Endothelial cell of umbilical vein (primary cell): ENCODE data around the gene TBX1. TPM values are rescaled to one million over a fixed set of nuclear protein-coding genes. Genes with fewer than 3 reads are reported as not detected.

Experiments used
- BruUV-seq: library from RNA; stranded (reverse); fragments of 400-500 nt; replicated peaks from 2 replicates; lab custom pipeline; 2021; lab: Mats Ljungman, UMichigan
- CTCF ChIA-PET: fragments of 300-600, 350-600 bp; sonication (Branson Sonifier 250); formaldehyde crosslinking; loops from one replicate; lab custom pipeline; 2021; ENCODE audit warnings: antibody characterized with exemption, inconsistent platforms; lab: Charles Lee
- POLR2A ChIA-PET: fragments of 300-600, 350-600 bp; sonication (Branson Sonifier 250); formaldehyde crosslinking; loops from one replicate; lab custom pipeline; 2021; ENCODE audit warnings: antibody characterized with exemption, inconsistent platforms; lab: Charles Lee
- DNase-seq: peaks from one replicate; pipeline ENCODE4 v3.0.0-alpha.2; 2011; ENCODE audit warnings: low read depth, low spot score
- FAIRE-seq: peaks from 2 replicates; lab custom pipeline; 2011; peaks lifted over from hg19 to GRCh38; lab: Jason Lieb, UNC
- H2AFZ ChIP-seq: 2 replicates; pipeline ENCODE4 v1.6.0; 2012; ENCODE audit warnings: low read depth, low read length, control low read depth, inconsistent platforms
- H3K27ac ChIP-seq: 2 replicates; pipeline ENCODE4 v1.5.1; 2011; ENCODE audit warnings: low read depth, mild to moderate bottlenecking, control low read depth, low read length, moderate library complexity; ENCODE audit not compliant: insufficient read depth
- H3K27me3 ChIP-seq, 2 experiments: 2 replicates each; pipeline versions ENCODE4 v1.6.0 to v1.6.1; 2011; ENCODE audit warnings: low read length in 2 of 2, mixed read lengths in 1 of 2; ENCODE audit not compliant: control insufficient read depth in 2 of 2, insufficient read depth in 2 of 2
- H3K36me3 ChIP-seq, 2 experiments: 2 replicates in 1 of 2; 3 replicates in 1 of 2; pipeline ENCODE4 v1.5.1; 2011; ENCODE audit warnings: low read length in 2 of 2, mild to moderate bottlenecking in 1 of 2, moderate library complexity in 1 of 2; ENCODE audit not compliant: control insufficient read depth in 2 of 2, insufficient read depth in 2 of 2; ENCODE audit errors: extremely low read depth in 1 of 2
- H3K4me1 ChIP-seq: 3 replicates; pipeline ENCODE4 v1.5.1; 2011; ENCODE audit warnings: mild to moderate bottlenecking, low read length; ENCODE audit not compliant: control insufficient read depth, insufficient read depth; ENCODE audit errors: extremely low read depth
- H3K4me2 ChIP-seq: 2 replicates; pipeline ENCODE4 v1.6.1; 2011; ENCODE audit warnings: low read length, control low read depth, mixed read lengths; ENCODE audit not compliant: insufficient read depth
- H3K4me3 ChIP-seq, 3 experiments: fragments of 200-600 bp in 1 of 3; sonication (generic), shearing (Covaris generic) in 1 of 3; replicated peaks in 1 of 3; 2 replicates each; pipeline ENCODE4 v1.5.1; 2011 to 2016; ENCODE audit warnings: control low read depth in 3 of 3, low read length in 3 of 3, mild to moderate bottlenecking in 2 of 3, inconsistent platforms in 1 of 3, low read depth in 1 of 3, moderate library complexity in 1 of 3; ENCODE audit not compliant: insufficient read depth in 1 of 3
- H3K79me2 ChIP-seq: 2 replicates; pipeline ENCODE4 v1.6.0; 2012; ENCODE audit warnings: low read length, inconsistent platforms; ENCODE audit not compliant: control insufficient read depth, insufficient read depth
- H3K9ac ChIP-seq: replicated peaks from 2 replicates; pipeline ENCODE3; 2011; ENCODE audit warnings: low read length, control low read depth; ENCODE audit not compliant: insufficient read depth; ENCODE audit errors: extremely low read depth
- H3K9me1 ChIP-seq: replicated peaks from 3 replicates; pipeline ENCODE4 v1.6.0; 2011; ENCODE audit warnings: mild to moderate bottlenecking, low read length; ENCODE audit not compliant: control insufficient read depth, insufficient read depth; ENCODE audit errors: extremely low read depth
- H3K9me3 ChIP-seq: replicated peaks from 2 replicates; pipeline ENCODE4 v1.5.1; 2012; ENCODE audit warnings: low read length, inconsistent platforms; ENCODE audit not compliant: control insufficient read depth, insufficient read depth
- H4K20me1 ChIP-seq: replicated peaks from 2 replicates; pipeline ENCODE3; 2011; ENCODE audit warnings: mild to moderate bottlenecking, low read length; ENCODE audit not compliant: control insufficient read depth, insufficient read depth; ENCODE audit errors: extremely low read depth
- CTCF ChIP-seq, 2 donors: IDR thresholded peaks; 1 replicate in 1 of 2; 2 replicates in 1 of 2; pipeline ENCODE4 v1.5.1; 2011; ENCODE audit warnings: low read length in 2 of 2, mild to moderate bottlenecking in 2 of 2, moderate library complexity in 2 of 2, control low read depth in 1 of 2, inconsistent platforms in 1 of 2, low read depth in 1 of 2; ENCODE audit not compliant: insufficient read depth in 1 of 2; ENCODE audit errors: extremely low read depth in 1 of 2
- EZH2 ChIP-seq: IDR thresholded peaks from 2 replicates; pipeline ENCODE4 v1.6.1; 2012; ENCODE audit warnings: borderline replicate concordance, low read depth, mild to moderate bottlenecking, moderate library complexity, low read length, inconsistent platforms; ENCODE audit not compliant: severe bottlenecking
- FOS ChIP-seq: IDR thresholded peaks from 2 replicates; pipeline ENCODE4 v1.6.1; 2011; ENCODE audit warnings: mild to moderate bottlenecking, low read length, moderate library complexity, borderline replicate concordance; ENCODE audit not compliant: insufficient read depth
- GATA2 ChIP-seq: IDR thresholded peaks from 2 replicates; pipeline ENCODE4 v1.7.0; 2011; ENCODE audit warnings: low read depth, mild to moderate bottlenecking, moderate library complexity, mixed read lengths, low read length; ENCODE audit not compliant: insufficient read length, insufficient read depth
- JUN ChIP-seq: IDR thresholded peaks from 2 replicates; pipeline ENCODE4 v1.6.1; 2011; ENCODE audit warnings: borderline replicate concordance, low read depth; ENCODE audit not compliant: insufficient read length, insufficient read depth
- MAX ChIP-seq: IDR thresholded peaks from 2 replicates; pipeline ENCODE4 v1.6.1; 2011; ENCODE audit not compliant: insufficient read depth, insufficient read length
- MYC ChIP-seq: IDR thresholded peaks from one replicate; pipeline ENCODE4 v1.6.1; 2011; ENCODE audit warnings: mild to moderate bottlenecking, low read depth, low read length
- POLR2A ChIP-seq: IDR thresholded peaks from 2 replicates; pipeline ENCODE4 v1.6.1; 2012; ENCODE audit warnings: low read depth, mild to moderate bottlenecking, control low read depth, low read length
- POLR2AphosphoS5 ChIP-seq: IDR thresholded peaks from 2 replicates; pipeline ENCODE4 v1.6.1; 2012; ENCODE audit warnings: low read depth, mild to moderate bottlenecking, control low read depth, low read length, moderate library complexity; ENCODE audit not compliant: insufficient read depth
- dilution Hi-C: fragments of 300-500 bp; cut with MboI; formaldehyde crosslinking; loops from one replicate; pipeline ENCODE4 v1.15.0; 2019; ENCODE audit warnings: low sequenced_read_pairs; ENCODE audit not compliant: extremely low pct_ligation_motif_present
- intact Hi-C: fragments of 100-400 bp; cut with micrococcal nuclease; formaldehyde crosslinking; loops from one replicate; pipeline ENCODE4 v1.10.0; 2022
- polyA plus RNA-seq, 4 experiments: library from polyadenylated mRNA; depleted of rRNA in 3 of 4; stranded (reverse) in 3 of 4; unstranded in 1 of 4; fragments of >200 nt; gene quantifications; 2 replicates each; pipeline versions ENCODE4 v1.2.1 to v1.2.3, GENCODE V29; 2011 to 2012; ENCODE audit warnings: missing spikeins in 1 of 4
- total RNA-seq: library from RNA; stranded (reverse); gene quantifications from 2 replicates; pipeline ENCODE4 v1.2.3, GENCODE V29; 2021

The TBX1 gene
- total and polyA plus RNA-seq, 2 donors (not counting 3 experiments of a cell fraction or from before 2014, with no cell fraction given) = 11.0 to 30.2 TPM

DNA sequence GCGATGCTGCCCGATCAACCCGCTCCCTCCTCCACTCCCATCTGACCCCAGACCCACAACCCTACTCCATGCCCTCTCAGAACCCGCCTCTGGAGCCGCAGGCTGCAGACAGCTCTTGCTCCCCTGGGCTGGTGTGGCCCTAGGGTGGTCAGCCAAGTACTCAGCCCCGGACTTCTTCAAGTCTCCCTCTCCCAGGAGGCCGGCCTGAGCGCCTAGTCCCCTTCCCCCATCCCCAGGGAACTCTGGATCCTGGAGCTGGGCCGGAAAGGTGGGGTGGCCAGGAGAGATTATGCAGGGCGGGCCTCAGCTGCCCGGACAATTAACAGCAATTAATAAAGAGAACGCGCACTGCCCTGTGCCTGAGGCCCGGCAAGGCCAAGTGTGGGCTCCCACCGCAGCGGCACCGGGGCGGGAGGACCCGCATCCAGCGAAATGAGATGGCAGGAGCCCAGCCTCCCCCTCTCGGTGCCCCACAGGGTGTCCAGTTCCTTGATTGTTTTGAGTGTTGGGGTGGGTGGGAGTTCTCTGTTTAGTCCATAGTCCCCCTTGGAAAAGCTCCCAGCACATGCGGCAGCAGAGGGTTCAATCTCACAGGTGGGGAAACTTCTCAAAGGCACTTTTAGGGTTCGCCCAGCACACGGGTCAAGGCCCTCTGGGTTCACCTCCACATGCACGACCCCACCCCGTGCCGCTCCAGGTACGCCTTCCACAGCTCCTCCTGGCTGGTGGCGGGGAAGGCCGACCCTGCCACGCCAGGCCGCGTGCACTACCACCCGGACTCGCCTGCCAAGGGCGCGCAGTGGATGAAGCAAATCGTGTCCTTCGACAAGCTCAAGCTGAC lies 3.1 kb downstream of the TBX1 start:
- Histone ChIP-seq H3K9ac (no peak overlapping the region), H3K79me2 (peaks cover 31% of the 10 kb centered on the region), H3K9me3 (no peaks in the 10 kb centered on the region), H3K27me3 (peaks cover 23 to 33% of the 10 kb centered on the region in 2 experiments), H3K36me3 (peaks cover 0 to 3% of the 10 kb centered on the region in 2 experiments), H3K9me1 (no peaks in the 10 kb centered on the region), H4K20me1 (no peaks in the 10 kb centered on the region), H2AFZ (no peak overlapping the region), H3K4me3 (peak overlapping the region in 1 of 3 experiments; percentile 50), H3K4me2 (peak overlapping the region; percentile 49), H3K4me1 (peaks cover 14% of the 10 kb centered on the region), H3K27ac (no peak overlapping the region)
- no peak for TF ChIP-seq POLR2AphosphoS5
- no peak for TF ChIP-seq MYC
- no peak for TF ChIP-seq GATA2
- TF ChIP-seq POLR2A = no peak
- dilution Hi-C loops (no loop called here), intact Hi-C loops (no loop called here)
- DNase-seq (no peak), FAIRE-seq (no peak)
- BruUV-seq = no TSS peak
- CTCF ChIA-PET = interaction anchor here (1.0 to 4.4 kb wide), 5 partner anchors 9 to 199 kb away, joined by 3 to 18 read pairs (median 6); no protein-coding TSS in a partner anchor
- POLR2A ChIA-PET = interaction anchor here (0.6 kb wide), 1 partner anchor 153 kb away, joined by 4 read pairs; no protein-coding TSS in a partner anchor

DNA sequence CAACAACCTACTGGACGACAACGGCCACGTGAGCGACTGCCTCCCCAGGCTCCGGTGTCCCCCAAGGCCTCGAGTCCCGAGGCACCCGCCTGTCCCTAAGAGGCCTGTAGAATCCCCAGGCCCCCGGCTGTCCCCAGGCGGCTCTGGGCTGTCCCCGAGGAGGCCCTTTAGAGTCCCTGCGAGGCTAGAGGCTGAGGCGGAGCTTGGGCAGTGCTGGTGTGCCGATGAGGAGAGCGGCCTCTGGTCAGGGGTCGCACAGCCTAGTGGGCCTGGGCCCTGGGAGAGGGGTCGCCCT lies 3.7 kb downstream of the TBX1 start:
- peaks cover 31% of the 10 kb centered on the region for H3K79me2 ChIP-seq
- H3K9me1 ChIP-seq = no peaks in the 10 kb centered on the region
- no peak overlapping the region for H2AFZ ChIP-seq
- intact Hi-C loops (no loop called here), dilution Hi-C loops (no loop called here)
- no peak overlapping the region for H3K4me2 ChIP-seq
- peaks cover 0 to 3% of the 10 kb centered on the region in 2 experiments for H3K36me3 ChIP-seq
- no peaks in the 10 kb centered on the region for H4K20me1 ChIP-seq
- H3K4me3 ChIP-seq = no peak overlapping the region
- peaks cover 14% of the 10 kb centered on the region for H3K4me1 ChIP-seq
- ChIA-PET CTCF (interaction anchor here (1.0 to 4.1 kb wide), 3 partner anchors 34 to 198 kb away, joined by 3 to 15 read pairs (median 3); no protein-coding TSS in a partner anchor), POLR2A (interaction anchor here (0.6 kb wide), 1 partner anchor 152 kb away, joined by 4 read pairs; no protein-coding TSS in a partner anchor)
- TF ChIP-seq POLR2A (no peak), CTCF (IDR thresholded peaks at IDR 0.05; ENCODE audit: extremely low read depth in 1 of 2, insufficient read depth in 1 of 2, low read depth in 1 of 2, low read length in 2 of 2) (no peak), JUN (no peak), GATA2 (no peak), POLR2AphosphoS5 (no peak), FOS (no peak), MAX (no peak), EZH2 (no peak), MYC (no peak)
- DNase-seq (no peak), FAIRE-seq (no peak)
- H3K27me3 ChIP-seq = peaks cover 23 to 28% of the 10 kb centered on the region in 2 experiments
- no peak overlapping the region for H3K27ac ChIP-seq
- no peak overlapping the region for H3K9ac ChIP-seq
- BruUV-seq = no TSS peak
- H3K9me3 ChIP-seq = no peaks in the 10 kb centered on the region
